Dedifferentiated amniotic fluid mesenchymal stem cell (primary cell): ENCODE measurements around the gene PI4K2A.

Experiments
- DNase-seq: peaks from one replicate; pipeline ENCODE4 v3.0.0-alpha.2; 2016; ENCODE audit errors: extremely low spot score

The PI4K2A gene

DNA sequence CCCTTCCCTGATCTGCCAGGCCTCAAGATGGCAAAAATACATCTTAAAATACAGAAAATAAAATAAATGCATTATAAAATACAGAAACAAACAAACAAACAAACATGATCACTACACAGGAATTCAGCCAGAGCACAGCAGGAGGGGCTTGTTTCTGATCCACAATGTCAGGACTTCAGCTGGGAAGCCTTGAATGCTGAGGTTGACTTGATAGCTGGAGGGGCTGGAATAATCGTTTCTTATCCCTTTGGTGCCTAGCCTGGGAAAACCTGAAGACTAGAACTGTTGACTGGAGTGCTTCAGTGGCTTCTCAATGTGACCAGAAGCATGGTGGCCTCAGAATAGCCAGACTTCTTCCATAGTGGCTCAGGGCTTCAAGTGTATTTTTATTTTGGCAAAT lies 63.9 kb downstream of the PI4K2A start:
- no peak for DNase-seq

DNA sequence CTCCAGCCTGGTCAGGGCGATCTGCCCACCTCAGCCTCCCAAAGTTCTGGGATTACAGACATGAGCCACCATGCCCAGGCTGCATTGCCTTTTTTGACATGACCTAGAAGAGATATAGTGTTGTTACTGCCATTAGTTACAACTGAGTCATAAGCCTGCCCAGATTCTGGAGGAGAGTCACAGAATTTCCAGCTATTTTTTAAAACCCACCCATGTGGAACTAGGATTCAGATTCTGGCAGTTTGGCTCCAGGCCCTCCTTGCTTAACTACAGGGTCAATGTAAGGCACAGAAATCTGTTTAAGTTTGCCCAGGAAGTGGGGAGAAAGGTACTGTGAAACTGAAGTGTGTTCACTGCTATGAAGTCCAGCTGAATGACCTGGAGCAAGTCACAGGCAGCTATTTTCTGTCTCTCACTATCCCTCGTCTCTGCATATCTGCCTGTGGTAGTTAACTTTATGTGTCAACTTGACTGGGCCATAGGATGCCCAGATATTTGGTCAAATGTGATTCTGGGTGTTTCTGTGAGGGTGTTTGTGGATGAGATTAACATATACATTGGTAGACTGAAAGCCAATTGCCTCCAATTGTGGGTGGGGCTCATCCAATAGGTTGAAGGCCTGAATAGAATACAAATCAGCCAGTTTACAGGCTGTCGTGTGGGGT lies 64.7 kb downstream of the PI4K2A start:
- DNase-seq = no peak

DNA sequence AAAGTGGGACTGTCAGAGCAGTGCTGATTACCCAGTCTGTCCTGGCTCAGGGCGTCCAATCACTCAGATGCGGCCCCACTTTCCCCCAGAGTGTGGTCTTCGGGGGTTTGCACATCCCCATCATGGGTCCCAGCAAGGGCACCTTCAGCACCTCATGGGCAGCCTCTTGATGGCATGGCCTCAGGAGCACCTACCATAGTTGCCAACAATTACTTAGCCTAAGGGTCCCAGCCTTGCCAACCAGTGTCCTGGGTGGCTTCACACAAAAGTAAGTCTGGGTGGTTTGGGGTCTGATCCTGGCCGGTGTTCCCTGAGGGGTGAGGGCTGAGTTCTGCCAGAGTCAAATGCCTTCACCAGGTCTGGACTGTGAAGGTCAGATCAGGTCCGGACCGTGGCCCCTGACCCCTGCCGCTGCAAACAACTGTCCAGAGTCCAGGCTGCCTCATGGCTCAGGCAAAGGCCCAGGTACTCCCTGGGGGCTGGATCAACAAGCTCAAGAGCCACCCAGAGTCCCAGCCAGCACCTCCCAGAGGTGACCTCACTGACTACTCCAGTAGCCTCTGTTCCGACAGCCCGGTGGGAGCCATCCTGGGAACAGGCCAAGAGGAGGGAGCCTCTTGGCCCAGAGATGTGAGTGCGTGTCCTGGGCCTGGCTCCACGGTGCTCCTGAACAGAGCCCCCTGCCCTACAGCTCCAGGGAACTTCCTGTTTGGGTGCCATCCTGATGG lies 66.8 kb downstream of the PI4K2A start:
- no peak for DNase-seq

DNA sequence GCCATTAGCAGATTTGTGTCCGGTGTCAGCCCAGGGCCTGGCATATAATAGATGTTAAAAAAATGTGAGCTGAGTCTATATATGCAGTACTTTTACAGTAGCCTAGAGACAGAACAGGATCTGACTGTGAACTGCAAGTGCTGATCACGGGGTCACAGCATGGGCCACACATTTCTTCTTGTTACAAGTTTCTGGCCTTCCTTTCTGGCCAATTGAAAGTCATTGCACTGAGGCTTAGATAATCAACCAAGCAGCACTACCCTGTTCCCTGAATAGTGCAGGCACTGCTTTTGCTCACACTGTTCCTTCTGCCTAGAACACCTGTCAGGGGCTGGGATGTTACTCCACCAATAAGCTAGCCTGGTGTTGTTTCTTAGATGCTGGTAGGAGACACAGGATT lies 67.7 kb downstream of the PI4K2A start:
- no peak for DNase-seq

DNA sequence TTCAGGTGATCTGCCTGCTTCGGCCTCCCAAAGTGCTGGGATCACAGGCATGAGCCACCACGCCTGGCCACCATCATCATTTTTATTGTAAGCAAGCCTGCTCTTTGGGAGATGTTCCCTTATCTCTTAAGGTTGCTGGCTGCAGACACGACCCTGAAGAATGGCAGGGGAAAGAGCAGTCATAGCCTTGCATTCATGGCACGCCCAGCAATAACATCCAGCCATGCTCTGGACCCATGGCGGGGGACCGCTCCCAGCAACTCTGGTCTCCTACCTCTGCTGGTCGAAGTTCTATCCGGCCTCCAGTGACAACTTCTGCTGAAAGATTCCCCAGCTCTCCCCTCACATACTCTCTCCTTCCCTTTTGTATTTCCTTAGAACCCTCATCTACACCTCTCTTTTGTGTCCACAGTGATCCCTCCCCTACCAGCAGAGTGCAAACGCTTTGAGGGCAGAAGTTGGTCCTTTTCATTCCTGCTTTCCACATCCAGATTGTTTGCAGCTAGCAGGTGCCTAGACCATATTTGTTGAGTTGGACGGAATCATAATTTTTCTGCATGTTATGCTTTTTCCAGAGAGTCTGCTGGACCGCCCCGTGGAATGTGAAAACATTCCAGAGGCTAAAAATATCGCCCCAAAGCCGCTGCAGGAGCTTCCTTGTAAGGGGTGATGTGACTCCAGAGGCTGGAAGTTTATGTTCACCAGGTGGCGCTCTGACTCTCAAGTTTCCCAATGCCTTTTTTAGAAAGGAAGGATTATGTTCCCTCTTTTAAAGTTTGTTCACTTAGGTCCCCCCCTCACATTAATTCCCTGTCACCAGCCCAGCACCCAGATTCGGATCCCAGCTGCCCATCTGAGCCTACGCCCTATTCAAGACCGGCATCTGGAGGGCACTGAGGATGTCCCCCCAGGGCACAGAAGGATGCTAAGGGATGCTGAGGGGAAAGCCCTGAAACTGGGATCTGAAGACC lies 68.8 kb downstream of the PI4K2A start:
- DNase-seq = peak; percentile 82

DNA sequence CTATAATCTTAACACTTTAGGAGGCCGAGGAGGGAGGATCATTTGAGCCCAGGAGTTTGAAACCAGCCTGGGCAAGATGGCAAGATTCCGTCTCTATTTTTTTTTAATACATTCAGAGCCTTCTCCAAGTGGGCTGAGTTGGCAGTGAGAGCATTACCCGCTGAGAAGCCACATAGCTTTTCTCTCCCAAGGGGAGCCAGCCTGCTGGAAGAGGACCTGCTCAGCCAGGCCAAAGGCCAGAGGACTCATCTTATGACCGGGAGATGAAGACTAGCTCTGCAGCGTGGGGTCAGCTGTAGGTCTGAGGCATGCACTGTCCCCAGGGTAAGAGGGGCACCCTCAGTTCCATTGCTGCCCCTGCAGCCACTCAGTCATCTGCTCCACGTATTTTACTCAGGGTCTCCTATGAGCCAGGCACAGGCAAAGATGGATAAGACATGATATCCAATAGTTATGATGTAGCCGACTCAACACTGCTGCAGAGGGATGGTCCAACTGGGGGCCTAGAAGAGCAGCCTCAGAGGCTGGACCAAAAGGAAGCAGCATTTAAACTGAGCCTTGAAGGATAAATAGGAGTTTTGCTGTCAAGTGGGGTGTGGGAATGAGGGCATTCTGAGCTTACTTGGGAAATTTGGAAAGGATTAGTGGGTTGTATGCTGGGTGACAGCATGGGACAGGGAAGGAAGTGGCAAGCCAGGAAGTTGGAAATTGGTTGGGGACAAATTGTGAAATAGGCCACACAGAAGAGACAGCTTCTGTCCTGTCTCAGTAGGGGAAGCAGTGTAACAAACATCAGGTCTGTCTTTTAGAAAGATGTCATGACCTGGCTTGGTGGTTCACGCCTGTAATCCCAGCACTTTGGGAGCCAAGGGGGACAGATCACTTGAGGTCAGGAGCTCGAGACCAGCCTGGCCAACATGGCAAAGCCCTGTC lies 71.4 kb downstream of the PI4K2A start:
- DNase-seq = no peak

DNA sequence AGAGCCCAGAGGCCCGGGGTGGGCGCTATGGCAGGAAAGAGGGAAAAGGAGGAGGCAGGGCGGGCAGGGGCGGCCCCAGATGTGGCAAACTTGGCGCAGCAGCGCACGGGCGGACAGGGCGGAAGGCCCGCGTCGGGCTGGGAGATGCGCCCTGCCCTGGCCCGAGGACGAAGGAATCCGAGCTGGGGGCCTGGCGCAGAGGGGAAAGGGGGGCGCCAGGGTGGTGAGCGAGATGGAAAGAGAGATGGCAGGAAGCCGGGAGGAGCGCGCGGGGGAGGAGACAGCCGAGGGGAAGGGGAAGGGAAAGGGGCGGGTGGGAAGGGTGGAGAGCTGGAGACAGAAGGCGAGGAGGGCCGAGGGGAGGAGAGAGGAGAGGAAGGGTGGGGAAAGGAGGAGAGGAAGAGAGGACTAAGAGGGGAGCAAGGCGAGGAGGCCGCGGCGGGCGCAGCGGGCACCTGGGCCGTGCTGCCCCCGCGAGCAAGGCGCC lies 72.9 kb downstream of the PI4K2A start, which contains the start of gene MARVELD1:
Gene MARVELD1, plus strand, starts transcription at position 392 of the 487 bp plus-strand sequence. CDS start 147 bp downstream, outside the sequence.
- peak; percentile 79 for DNase-seq

DNA sequence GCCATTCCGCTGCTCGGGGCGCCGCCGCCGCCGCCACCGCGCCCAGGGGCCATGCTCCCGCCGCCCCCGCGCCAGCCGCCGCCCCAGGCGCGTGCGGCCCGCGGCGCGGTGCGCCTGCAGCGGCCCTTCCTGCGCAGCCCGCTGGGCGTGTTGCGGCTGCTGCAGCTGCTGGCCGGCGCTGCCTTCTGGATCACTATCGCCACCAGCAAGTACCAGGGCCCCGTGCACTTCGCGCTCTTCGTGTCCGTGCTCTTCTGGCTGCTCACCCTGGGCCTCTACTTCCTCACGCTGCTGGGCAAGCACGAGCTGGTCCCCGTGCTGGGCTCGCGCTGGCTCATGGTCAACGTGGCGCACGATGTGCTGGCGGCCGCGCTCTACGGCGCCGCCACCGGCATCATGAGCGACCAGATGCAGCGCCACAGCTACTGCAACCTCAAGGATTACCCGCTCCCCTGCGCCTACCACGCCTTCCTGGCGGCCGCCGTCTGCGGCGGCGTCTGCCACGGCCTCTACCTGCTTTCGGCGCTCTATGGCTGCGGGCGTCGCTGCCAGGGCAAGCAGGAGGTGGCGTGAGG lies 73.4 kb downstream of the PI4K2A start:
- peak; percentile 50 for DNase-seq

DNA sequence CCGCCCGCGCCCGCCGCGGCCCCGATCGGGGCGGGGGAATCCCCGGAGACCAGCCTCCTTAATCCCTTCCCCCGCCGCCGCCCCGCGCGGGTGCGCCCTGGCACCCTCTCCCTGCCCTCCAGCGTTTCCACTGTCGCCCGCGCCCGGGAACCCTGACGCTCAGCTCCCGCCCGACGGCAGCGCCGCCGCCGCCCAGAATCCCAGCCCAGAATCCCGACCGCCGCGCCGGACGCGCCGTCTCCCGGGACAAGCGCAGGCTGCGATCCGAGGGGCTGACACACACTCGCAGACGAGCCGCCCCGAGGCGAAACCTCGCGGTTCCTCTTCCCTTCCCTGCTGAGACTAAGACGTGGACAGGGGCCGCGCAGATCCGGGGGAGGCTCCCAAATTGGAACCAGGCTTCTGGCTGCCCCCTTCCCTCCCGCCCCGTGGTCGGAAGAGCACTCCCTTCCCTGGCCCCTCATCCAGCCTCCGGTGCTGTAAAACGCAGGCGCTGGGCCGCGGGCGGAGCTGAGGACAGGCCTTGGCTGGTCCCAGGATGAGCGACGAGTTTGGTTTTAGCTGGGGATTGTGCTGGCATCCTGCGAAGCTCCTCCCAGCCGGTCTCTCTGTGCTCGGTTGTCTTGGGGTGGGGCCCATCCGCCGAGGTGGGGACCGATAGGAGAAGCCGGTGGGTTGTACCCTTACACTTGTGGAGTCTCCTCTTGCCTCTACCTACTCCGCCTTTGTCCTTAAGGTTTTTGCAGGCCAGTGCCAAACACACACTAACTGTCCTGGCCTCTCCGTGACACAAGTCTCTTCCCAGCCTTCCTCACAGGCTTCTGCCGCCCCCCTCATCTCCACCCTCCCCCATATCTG lies 74.2 kb downstream of the PI4K2A start:
- DNase-seq = peak; percentile 88

DNA sequence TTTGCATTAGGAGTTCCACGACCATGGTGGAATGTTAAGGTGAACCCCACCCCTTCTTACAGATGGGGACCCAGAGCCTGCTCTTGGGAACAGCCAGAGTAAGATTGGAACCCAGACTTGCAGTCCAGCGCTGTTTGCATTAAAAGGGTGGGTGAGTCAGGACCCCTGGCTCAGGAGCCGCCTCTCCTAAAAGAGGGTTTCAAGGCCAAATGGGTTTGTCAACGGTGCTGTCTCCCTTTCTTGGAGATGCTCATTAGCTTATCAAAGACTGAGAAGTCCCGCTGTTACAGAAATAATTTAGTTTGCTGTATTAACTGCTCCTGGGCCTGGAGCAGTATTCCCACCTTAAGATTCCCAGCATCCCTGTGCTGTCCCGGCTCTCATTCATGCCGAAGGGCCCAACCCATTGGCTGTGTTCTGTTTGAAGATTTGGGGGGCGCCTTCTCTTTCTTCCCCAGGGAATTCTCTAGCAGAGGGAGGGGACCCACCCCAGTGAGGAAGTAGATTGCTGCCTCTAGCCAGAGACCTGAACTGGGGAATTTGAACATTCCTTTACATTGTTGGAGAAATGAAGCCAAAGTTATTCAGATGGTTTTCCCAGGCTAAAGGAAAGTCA lies 74.9 kb downstream of the PI4K2A start:
- DNase-seq = no peak

DNA sequence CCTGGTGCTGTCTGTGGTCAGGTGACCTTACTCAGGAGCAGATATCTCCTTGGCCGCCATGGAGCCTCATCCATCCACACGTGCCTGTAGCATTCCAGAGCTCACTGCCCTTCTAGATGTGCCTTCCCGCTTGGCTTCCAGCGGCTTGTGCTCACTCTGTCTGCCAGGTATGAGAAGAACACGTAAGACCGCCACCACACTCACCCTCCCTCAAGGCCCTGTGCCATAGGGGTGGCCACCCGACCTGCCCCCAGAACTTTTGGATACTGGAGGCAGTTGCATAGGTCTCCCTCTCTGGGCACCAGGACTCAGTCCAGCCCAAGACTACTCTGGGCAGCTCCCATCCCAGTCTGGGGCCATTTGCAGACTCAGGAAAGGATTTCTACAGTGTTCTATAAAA lies 77.2 kb downstream of the PI4K2A start:
- no peak for DNase-seq

DNA sequence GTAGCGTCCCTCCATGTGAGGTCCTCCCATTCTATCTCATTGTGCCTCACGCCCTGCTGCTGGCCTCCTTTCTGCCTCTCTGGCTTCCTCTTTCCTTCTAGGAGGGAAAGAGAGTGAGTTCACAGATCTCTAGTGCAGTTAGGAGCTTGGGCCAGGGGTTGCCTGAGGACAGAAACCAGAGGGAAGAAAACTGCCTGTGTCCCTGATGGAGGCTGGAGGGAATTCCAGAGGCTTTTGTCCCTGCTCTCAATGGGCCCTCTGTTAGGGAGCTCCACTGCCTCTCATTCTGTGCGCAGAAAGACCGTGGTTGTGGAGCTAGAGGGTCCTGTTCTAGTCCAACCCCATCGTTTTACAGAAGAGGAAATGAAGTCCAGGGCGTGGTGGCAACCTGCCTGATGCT lies 77.7 kb downstream of the PI4K2A start:
- no peak for DNase-seq

DNA sequence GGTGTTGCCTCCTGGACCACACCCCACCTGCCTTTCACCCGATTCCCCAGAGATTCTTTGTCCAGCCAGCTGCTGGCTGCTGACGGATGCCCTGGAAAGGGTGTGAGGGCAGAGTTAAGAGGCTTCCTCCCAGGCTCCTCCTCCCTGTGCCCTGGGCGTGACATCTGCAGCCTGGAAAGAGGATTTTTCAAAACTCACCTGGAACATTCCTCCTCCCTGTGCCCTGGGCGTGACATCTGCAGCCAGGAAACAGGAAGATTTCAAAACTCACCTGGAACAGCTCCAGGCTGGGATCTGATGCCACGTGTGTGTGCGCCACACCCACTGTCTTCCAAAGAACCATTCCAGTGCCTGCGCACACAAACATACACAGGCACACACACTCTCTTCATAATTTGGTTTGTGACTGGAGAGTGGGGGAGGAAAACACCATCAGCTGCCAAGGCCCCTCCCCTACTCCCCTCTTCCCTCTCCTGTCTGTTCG lies 78.2 kb downstream of the PI4K2A start:
- DNase-seq = no peak

DNA sequence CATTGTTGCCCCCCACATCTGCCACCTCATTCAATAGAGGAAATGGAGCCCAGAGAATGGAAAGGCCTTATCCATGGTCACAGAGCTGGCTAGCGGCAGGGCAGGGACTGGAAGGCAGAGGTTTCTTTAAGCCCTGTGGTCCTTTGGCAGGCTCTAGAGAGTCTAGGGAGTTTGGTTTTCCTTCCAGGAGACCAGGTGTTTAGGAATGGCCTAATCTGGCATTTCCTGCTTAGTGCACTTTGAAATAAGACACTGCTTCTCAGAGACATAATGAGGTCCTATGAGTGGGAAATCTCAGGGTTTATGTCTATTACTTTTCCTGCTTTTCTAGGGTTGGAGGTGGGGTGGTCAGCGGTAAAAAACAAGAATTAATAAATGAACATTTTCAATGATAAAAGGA lies 79.1 kb downstream of the PI4K2A start:
- DNase-seq = no peak

DNA sequence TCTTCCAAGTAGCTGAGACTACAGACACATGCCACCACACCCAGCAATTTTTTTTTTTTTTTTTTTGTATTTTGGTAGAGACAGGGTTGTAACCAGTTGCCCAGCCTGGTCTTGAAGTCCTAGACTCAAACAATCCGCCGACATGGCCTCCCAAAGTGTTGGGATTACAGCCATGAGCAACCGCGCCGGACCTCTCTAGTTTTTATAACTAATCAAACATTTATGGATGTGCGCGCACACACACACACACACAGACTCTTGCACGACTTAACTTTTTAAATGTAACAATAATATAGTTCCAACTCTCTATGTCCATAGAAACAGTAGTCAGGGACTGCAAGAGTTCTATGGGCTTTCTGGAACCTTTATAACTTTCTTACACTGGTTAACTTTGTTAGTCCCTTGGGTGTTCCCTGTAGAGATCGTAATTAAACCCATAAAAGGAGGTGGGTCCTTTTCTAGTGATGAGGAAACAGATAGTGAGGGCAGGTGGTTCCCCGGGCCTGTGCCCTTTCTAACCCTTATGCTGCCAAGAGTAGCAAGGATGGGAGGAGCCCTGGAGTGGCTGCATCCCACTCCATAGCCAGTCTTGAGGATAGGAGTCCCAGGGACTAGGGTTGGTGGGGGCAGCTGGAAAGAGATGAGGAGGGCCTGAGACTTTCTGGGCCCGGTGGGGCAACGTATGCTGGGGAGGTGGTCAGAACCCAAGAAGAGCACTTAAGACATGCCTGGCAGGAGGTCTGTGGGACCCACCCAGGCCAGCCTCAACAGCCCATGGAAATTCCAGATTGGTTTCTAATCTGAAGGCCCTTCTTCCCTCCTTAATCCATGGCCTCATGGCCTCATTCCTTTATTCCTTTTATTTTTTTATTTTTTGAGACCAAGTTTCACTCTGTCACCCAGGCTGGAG lies 81.7 kb downstream of the PI4K2A start:
- DNase-seq = no peak

DNA sequence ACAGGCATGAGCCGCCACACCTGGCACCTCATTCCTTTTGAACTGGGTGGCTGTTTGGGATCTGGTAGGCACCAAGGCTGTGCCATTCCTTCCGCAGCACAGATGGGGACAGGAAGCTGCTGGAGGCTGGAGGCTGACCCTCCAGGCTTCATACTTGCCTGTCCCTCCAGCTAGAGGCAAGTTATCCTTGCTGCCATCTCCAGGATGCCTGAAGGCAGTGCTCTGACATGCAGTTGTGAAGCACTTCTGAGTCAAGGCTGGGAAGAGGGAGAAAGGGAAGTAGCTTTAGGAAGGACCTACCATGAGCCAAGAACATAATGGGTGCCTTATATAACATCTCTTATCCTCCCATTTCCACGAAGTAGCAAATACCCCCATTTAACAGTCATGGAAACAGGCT lies 82.5 kb downstream of the PI4K2A start:
- DNase-seq = no peak

DNA sequence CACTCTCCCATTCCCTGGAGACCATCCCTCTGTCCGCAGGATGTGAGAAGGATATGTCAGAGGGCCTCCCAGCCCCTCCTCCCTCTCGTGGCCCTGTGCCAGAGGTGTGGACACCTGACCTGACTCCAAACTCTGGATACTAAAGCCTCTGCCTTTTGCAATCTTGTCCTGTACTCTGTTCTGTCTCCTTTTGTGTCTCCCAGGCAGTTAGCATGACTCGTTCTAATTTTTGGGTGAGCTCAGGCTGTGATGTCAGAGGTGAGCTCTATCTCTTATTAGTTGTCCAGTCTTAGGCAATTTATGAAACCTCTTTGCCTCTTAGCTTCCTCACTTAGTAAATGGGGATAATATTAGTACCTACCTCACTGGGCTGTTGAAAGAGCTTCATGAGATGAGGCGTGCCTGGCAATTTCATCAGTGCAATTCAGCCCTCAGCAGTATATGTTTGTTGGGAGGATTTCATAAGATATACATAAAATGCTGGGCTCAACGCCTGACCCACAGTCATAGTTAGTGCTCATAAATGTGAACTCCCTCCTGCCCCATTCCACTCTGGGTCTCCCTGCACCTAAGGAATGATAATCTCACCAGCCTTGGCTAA lies 84.0 kb downstream of the PI4K2A start:
- DNase-seq = no peak
